Transverse colon (tissue), 4 donors: ENCODE measurements around the gene DOCK10. TPM values are rescaled to one million over a fixed set of nuclear protein-coding genes. Genes with fewer than 3 reads are reported as not detected.
A peak's percentile ranks its signal among the peaks of the same experiment; 100 is the strongest.
"Not testable (repeated sequence)": the region's sequence is repeated elsewhere in the genome, so short reads cannot be mapped to it uniquely, and the experiment has no call there.

ENCODE experiments used
- DNase-seq: peaks from one replicate; pipeline ENCODE4 v3.0.0-alpha.2; 2019
- H3K27ac ChIP-seq, 4 donors: fragments of 200-600 bp; sonication (generic); 2 replicates each; pipeline ENCODE4 v1.5.1; 2016 to 2018; ENCODE audit warnings: inconsistent platforms in 4 of 4
- H3K27me3 ChIP-seq: fragments of 200-600 bp; sonication (generic); 2 replicates; pipeline ENCODE4 v1.5.1; 2017; ENCODE audit warnings: inconsistent platforms
- H3K36me3 ChIP-seq, 4 donors: fragments of 200-600 bp; sonication (generic); 2 replicates each; pipeline ENCODE4 v1.5.1; 2017 to 2019; ENCODE audit warnings: inconsistent platforms in 4 of 4
- H3K4me1 ChIP-seq, 4 donors: fragments of 200-600 bp; sonication (generic); 2 replicates each; pipeline ENCODE4 v1.5.1; 2017 to 2020; ENCODE audit warnings: inconsistent platforms in 4 of 4
- H3K4me3 ChIP-seq, 4 donors: fragments of 200-600 bp; sonication (generic); 1 replicate in 1 of 4; 2 replicates in 3 of 4; pipeline versions ENCODE4 v1.5.1 to v1.6.1; 2017 to 2019; ENCODE audit warnings: inconsistent platforms in 4 of 4
- H3K9me3 ChIP-seq, 2 donors: fragments of 200-600 bp; sonication (generic); 2 replicates each; pipeline ENCODE4 v1.5.1; 2017 to 2019; ENCODE audit warnings: inconsistent platforms in 2 of 2
- CTCF ChIP-seq, 5 experiments: fragments of 200-600 bp in 3 of 5; fragments of 450-650 bp in 2 of 5; sonication (generic) in 3 of 5; IDR thresholded peaks; 1 replicate in 2 of 5; 2 replicates in 3 of 5; pipeline ENCODE4 v1.5.1; 2016 to 2017; ENCODE audit warnings: antibody characterized with exemption in 5 of 5, inconsistent platforms in 3 of 5, mild to moderate bottlenecking in 2 of 5, moderate library complexity in 1 of 5
- EP300 ChIP-seq: sonication (generic); formaldehyde crosslinking; IDR thresholded peaks from one replicate; pipeline ENCODE4 v1.6.1; 2017; ENCODE audit warnings: antibody characterized with exemption, low read depth
- POLR2A ChIP-seq: fragments of 450-650 bp; IDR thresholded peaks from one replicate; pipeline ENCODE4 v1.6.1; 2016; ENCODE audit warnings: antibody characterized with exemption, mild to moderate bottlenecking, moderate library complexity
- POLR2AphosphoS5 ChIP-seq, 3 donors: sonication (generic); formaldehyde crosslinking; IDR thresholded peaks; one replicate each; pipeline ENCODE4 v1.6.1; 2016; ENCODE audit warnings: antibody characterized with exemption in 3 of 3
- WGBS, 2 donors: methylation state at CpG; one replicate each; pipeline ENCODE4 v1.1.5; 2018; ENCODE audit warnings: low coverage in 1 of 2; 5-methylcytosine and 5-hydroxymethylcytosine counted together
- in situ Hi-C, 4 donors: fragments of 200-750 bp; cut with MboI; loops; one replicate each; pipeline versions ENCODE4 v1.15.0 to v1.15.1; 2017; ENCODE audit warnings: low sequenced_read_pairs in 3 of 4, low pct_ligation_motif_present in 1 of 4, low pct_unique_long_range_greater_than_20kb in 1 of 4
- intact Hi-C: fragments of 100-400 bp; cut with DNase I; formaldehyde crosslinking; loops from one replicate; pipeline ENCODE4 v1.15.1; 2023; ENCODE audit warnings: low total_unique reads
- total RNA-seq, 4 donors: library from RNA; depleted of rRNA; stranded (reverse); fragments of >200 nt; gene quantifications; one replicate each; pipeline ENCODE4 v1.1.0, GENCODE V29; 2016

Gene DOCK10
- total RNA-seq, 4 donors from 2014 or later, result 5.2 to 64.7 (median 14.5) TPM

- no peak for DNase-seq
- no peaks in the 10 kb centered on the region for H3K36me3 ChIP-seq
- no peak overlapping the region for H3K27ac ChIP-seq
- no peak overlapping the region for H3K4me3 ChIP-seq
- H3K27me3 ChIP-seq, result no peaks in the 10 kb centered on the region
- no peaks in the 10 kb centered on the region for H3K9me3 ChIP-seq
- in situ Hi-C loops, result no loop called here
- H3K4me1 ChIP-seq, result peaks cover 0 to 20% (median 6%) of the 10 kb centered on the region in 4 donors
- TF ChIP-seq POLR2AphosphoS5 (IDR thresholded peaks at IDR 0.05) (no peak), EP300 (no peak), POLR2A (no peak), CTCF (IDR thresholded peaks at IDR 0.05) (no peak)
- intact Hi-C loops, result no loop called here
Measured at GRCh38 chr2:224948005-224948404, 94.3 kb downstream of the DOCK10 start.

- peak overlapping the region in 2 of 4 donors; percentile 59 to 68 for H3K27ac ChIP-seq
- H3K36me3 ChIP-seq, result no peaks in the 10 kb centered on the region
- intact Hi-C loops, result no loop called here
- TF ChIP-seq EP300 (no peak), POLR2AphosphoS5 (IDR thresholded peaks at IDR 0.05) (no peak), CTCF (IDR thresholded peaks at IDR 0.05) (no peak), POLR2A (no peak)
- in situ Hi-C loops, result no loop called here
- H3K4me1 ChIP-seq, result peaks cover 0 to 17% (median 5%) of the 10 kb centered on the region in 4 donors
- no peaks in the 10 kb centered on the region for H3K9me3 ChIP-seq
- H3K4me3 ChIP-seq, result no peak overlapping the region
- no peaks in the 10 kb centered on the region for H3K27me3 ChIP-seq
- WGBS, 2 donors, result 80 to 82% methylated on average over 4 of the region's 4 CpGs
- DNase-seq, result no peak
Measured at GRCh38 chr2:224947566-224947965, 94.7 kb downstream of the DOCK10 start.

GRCh38 chr2:224946895-224947294 lies 95.4 kb downstream of the DOCK10 start:
- in situ Hi-C loops, result no loop called here
- no peak for TF ChIP-seq CTCF (IDR thresholded peaks at IDR 0.05)
- peak; percentile 57 for TF ChIP-seq POLR2A
- peak; percentile 14 to 78 (median 71) for TF ChIP-seq POLR2AphosphoS5 (IDR thresholded peaks at IDR 0.05)
- TF ChIP-seq EP300, result no peak
- Histone ChIP-seq H3K9me3 (no peaks in the 10 kb centered on the region), H3K27me3 (no peaks in the 10 kb centered on the region), H3K27ac (peak overlapping the region; percentile 57 to 68 (median 61)), H3K36me3 (no peaks in the 10 kb centered on the region), H3K4me1 (peaks cover 0 to 19% (median 5%) of the 10 kb centered on the region in 4 donors), H3K4me3 (peak overlapping the region in 1 of 4 donors; percentile 26)
- intact Hi-C loops, result no loop called here
- no peak for DNase-seq
- 47 to 54% methylated on average over 7 of the region's 7 CpGs for WGBS, 2 donors

GRCh38 chr2:224944707-224945547 lies 97.3 kb downstream of the DOCK10 start:
- intact Hi-C loops, result no loop called here
- H3K27ac ChIP-seq, result peak overlapping the region; percentile 57 to 68 (median 61)
- H3K27me3 ChIP-seq, result no peaks in the 10 kb centered on the region
- no peak for DNase-seq
- H3K4me1 ChIP-seq, result peaks cover 0 to 19% (median 5%) of the 10 kb centered on the region in 4 donors
- 61 to 73% methylated on average over 8 of the region's 8 CpGs for WGBS, 2 donors
- no peaks in the 10 kb centered on the region for H3K9me3 ChIP-seq
- in situ Hi-C loops, result no loop called here
- H3K36me3 ChIP-seq, result no peaks in the 10 kb centered on the region
- TF ChIP-seq POLR2A (peak; percentile 16), CTCF (IDR thresholded peaks at IDR 0.05) (no peak)
- H3K4me3 ChIP-seq, result peak overlapping the region in 1 of 4 donors; percentile 26

- in situ Hi-C loops, H3K4me3 ChIP-seq, H3K27me3 ChIP-seq, DNase-seq, H3K36me3 ChIP-seq, intact Hi-C loops, H3K9me3 ChIP-seq: not testable (repeated sequence)
- Histone ChIP-seq H3K27ac (peak overlapping the region; percentile 37 to 63 (median 58)), H3K4me1 (peaks cover 0 to 24% (median 8%) of the 10 kb centered on the region in 4 donors)
- 64% methylated on average over 8 of the region's 8 CpGs; no CpG with 5 or more reads in 1 of the 2 donors for WGBS, 2 donors
Measured at GRCh38 chr2:224943601-224944041, 98.6 kb downstream of the DOCK10 start.
